Nucleus accumbens (tissue), 56 donors: ENCODE results near the gene ATP10A.

ENCODE experiments used
- DNase-seq, 56 donors: peaks; one replicate each; lab custom pipeline; 2025; lab: John Stamatoyannopoulos, UW

ATP10A gene

DNA sequence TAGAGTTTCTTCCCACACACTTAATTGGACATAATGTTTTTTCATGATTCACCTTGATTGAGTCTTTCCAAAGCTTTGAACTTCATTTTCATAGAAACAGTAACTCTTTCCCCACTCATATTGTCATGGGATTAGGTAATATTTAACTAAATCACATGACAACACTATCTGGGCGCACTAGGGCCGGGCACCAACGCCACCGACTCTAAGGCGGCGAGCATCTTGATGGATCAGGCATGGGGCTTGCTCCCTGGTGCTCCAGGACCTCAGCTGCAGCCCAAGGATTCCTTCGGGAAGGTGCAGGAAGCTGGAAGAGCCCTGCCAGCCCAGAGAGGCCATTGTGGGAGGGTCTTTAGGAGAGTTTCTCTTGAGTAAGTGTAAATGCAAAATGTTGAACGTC lies 231.2 kb downstream of the ATP10A start:
- no peak for DNase-seq
